Stimulated activated CD4-positive, alpha-beta T cell treated with anti-CD3 and anti-CD28 coated beads, TNF-alpha, amount 100 ng/mL, for 4 hours (primary cell): Measurements from ENCODE around the gene CHST3.
"Not testable (repeated sequence)": the region's sequence is repeated elsewhere in the genome, so short reads cannot be mapped to it uniquely, and the experiment has no call there.

Source experiments
- DNase-seq, 3 experiments: peaks; one replicate each; pipeline ENCODE4 v3.0.0-alpha.2; 2020; ENCODE audit warnings: low read depth in 3 of 3

The CHST3 gene

DNA sequence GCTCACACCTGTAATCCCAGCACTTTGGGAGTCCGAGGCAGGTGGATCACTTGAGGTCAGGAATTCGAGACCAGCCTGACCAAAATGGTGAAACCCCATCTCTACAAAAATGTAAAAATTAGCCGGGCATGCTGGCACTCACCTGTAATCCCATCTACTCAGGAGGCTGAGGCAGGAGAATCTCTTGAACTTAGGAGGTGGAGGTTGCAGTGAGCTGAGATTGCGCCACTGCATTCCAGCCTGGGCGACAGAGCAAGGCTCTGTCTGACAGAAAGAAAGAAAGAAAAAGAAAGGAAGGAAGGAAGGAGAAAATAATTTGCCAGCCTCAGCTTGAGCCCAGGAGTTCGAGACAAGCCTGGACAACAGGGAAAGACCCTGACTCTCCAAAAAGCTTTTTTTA, 24.7 kb downstream of the CHST3 start:
- not testable (repeated sequence) for DNase-seq

DNA sequence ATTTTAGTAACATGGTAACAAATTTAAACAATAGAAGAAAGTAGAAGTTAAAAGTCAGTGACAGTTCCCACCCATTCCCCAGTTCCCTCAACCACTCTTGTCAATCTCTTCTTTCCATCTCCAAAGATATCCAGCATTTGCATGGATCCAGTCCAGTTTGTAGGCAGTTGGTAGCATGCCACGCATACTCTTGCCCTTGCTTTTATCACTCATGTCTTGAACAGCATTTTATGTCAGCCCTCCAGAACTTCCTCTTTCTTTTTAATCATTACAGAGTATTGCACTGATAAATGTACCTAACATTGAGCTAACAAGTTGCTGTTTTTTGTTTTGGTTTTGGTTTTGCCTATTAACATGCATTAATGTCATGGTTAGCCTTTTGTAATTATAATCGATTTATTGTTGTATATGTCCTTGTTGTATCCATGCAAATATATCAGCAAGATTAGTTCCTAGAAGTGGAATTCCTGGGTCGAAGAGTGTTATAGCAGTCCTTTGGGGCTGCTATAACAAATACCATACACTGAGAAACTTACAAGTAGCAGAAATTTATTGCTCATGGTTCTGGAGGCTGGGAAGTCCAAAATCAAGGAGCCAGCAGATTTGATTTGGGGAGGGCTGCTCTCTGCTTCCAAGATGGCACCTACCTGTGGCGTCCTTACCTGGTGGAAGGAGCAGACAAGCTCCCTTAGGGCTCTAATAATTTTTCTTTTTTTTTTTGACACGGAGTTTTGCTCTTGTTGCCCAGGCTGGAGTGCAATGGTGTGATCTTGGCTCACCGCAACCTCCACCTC, 25.7 kb downstream of the CHST3 start:
- DNase-seq: no peak

DNA sequence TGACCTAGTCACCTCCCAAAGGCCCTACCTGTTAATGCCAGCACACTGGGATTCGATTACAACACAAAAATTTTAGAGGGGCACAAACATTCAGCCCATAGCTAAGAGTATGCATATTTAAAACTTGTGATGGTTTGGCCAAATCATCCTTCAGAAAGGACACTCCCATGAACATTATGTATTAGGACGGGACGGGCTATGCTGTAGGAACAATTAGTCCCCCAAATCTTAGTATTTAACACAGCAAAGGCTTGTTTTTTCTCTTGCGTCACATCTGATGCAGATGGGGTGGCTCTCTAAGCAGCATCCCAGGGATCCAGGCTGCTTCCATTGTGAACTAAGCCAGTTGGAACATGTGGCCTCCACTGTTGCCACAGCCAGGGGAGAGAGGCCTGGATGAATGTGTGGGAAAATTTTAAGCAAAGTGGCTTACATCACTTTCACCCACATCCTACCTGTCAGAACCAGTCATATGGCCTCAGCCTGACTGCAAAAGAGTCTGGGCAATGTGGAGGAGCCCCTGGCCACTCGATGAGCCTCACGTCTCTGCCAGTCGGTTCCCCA, 26.6 kb downstream of the CHST3 start:
- no peak for DNase-seq

DNA sequence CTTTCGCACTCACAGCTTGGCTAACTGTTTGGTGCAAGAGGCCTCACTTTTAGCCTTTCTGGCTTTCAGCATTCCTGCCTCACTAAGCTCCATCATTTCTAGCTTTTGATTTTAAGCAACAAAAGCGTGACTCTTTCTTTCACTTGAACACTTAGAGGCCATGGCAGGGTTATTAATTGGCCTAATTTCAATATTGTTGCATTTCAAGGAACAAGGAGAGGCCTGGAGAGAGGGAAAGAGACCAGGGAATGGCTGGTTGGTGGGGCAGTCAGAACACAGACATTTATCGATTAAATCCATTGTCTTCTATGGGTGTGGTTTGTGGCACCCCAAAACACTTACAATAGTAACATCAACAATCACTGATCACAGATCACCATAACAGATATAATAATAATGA, 31.3 kb downstream of the CHST3 start:
- DNase-seq: no peak

GRCh38 chr10:71995887-71996575, 31.8 kb downstream of the CHST3 start:
- no peak for DNase-seq

GRCh38 chr10:71996592-71997371, 32.6 kb downstream of the CHST3 start:
- no peak for DNase-seq

DNA sequence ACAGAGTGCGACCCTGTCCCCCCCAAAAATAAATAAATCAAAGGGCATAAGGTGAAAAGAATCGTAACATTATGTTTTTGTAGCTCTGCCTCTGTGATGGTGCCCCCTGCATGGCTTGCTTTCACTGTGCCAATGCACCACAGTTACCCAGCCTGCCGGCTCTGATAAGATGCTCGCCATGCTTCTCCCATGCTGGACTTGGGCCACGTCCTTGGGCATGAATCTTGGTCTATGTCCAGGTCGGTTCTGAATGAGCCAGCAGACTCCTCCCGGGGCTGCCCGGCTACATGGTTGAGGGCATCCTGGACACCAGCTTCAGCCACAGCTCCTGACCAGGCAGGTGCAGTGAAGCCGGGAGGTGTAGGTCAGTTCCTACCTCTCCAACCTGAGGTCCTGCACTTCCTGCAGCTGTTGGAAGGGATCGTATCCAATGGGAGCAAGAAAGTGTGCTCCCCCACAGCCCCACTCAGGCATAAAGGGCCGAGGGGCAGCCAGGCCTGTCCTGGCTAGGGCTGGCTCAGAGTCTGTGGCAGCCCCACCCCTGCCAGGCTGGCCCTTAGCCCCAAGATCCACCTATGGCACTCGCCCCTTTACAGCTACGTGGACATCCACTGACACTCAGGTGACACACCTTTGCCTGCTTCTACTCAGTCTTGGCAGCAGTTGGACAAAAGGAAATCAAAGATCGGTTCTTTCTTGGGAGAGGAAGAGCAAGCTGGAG, 34.1 kb downstream of the CHST3 start:
- no peak for DNase-seq

DNA sequence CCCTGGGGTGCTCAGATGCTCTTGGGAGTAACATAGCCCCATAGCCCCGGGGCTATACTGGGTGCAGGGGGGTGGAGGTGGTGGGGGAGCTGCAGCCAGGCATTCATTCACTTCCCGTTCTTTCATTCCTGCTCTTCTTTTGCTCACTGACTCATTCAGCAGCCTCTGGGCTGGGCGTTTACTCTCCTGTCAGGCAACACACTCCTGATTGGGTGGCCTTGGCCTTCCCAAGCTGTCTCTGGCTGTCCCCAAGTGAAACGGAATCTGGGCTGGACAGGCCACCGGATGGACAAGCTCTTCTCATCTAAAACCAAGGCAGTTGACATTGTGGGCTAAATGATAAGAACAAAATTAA, 34.6 kb downstream of the CHST3 start:
- no peak for DNase-seq

- no peak for DNase-seq
Measured at GRCh38 chr10:71999360-72000072, 35.3 kb downstream of the CHST3 start.

GRCh38 chr10:72000073-72001032, 36.2 kb downstream of the CHST3 start:
- no peak for DNase-seq

- DNase-seq: no peak
Measured at GRCh38 chr10:72001033-72001395, 36.8 kb downstream of the CHST3 start.

DNA sequence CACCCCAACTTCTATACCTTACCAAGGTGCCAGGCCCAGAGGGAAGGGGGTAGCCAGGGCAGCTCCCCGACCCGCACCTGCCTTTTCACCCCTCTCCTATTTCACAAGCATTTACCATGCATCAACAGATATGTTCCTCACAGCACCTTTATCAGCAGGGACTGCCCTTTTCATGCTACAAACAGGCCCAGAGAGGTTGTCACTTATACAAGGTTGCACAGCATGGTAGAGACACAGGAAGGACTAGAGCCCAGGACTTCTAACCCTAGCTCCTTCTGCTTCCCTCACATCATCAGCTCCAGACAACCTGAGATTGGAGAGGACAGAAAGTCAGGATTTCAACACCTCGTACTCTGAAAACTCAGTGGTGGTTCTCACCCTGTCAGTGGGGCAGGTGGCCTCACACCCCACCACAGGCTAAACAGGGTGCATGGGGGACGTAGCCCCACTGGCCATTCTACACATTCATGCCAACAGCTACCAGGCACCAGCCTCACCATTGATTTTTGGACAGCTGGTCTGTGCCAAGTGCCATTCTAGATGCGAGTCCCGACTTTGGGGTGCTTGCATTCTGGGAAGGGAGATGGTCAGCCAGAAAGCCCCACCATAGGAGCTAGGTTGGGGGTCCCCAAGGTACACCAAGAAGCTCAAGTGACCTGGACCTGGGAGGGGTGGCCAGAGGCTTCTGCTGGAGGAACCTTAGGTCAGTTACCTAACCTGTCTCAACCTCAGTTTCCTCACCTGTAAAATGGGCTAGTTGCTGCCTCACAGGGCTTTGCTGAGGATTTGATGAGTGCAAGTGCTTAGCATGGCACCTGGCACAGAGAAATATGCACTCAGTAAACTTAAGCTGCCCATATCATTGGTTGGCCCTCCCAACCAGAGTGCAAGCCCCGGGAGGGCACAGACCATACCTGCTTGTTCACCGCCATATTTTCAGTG, 38.4 kb downstream of the CHST3 start:
- no peak for DNase-seq

- no peak for DNase-seq
Measured at GRCh38 chr10:72006026-72006425, 41.8 kb downstream of the CHST3 start.

GRCh38 chr10:72007246-72007892, 43.2 kb downstream of the CHST3 start:
- no peak for DNase-seq

GRCh38 chr10:72008096-72008981, 44.1 kb downstream of the CHST3 start:
- DNase-seq: no peak

GRCh38 chr10:72009051-72009424, 44.8 kb downstream of the CHST3 start:
- no peak for DNase-seq

- no peak for DNase-seq
Measured at GRCh38 chr10:72009425-72010081, 45.4 kb downstream of the CHST3 start.
